SK-N-SH treated with all-trans-retinoic acid at 6 μM for 48 hours (cell line): ENCODE data around the gene ANKFN1.

Experiments
- ATAC-seq: fragments of 200-7000 bp; cut with Tn5 transposase; 3 replicates; pipeline ENCODE4 v1.9.1; 2020; ENCODE audit warnings: mild to moderate bottlenecking, moderate library complexity
- ARNTL ChIP-seq: fragments of 450-650 bp; formaldehyde crosslinking; IDR thresholded peaks from 2 replicates; pipeline ENCODE4 v1.5.0; 2020; ENCODE audit warnings: low read depth, mild to moderate bottlenecking, moderate library complexity, borderline replicate concordance
- BACH2 ChIP-seq: fragments of 250-450 bp; sonication (Bioruptor Pico); IDR thresholded peaks from 2 replicates; pipeline ENCODE4 v1.9.0; 2021; ENCODE audit warnings: mild to moderate bottlenecking, borderline replicate concordance
- ESRRG ChIP-seq: fragments of 250-450 bp; sonication (Bioruptor Pico); IDR thresholded peaks from 2 replicates; pipeline ENCODE4 v1.6.1; 2021; ENCODE audit warnings: mild to moderate bottlenecking
- GLIS3 ChIP-seq: fragments of 250-450 bp; sonication (Bioruptor Pico); IDR thresholded peaks from 2 replicates; pipeline ENCODE4 v1.5.0; 2020; ENCODE audit warnings: mild to moderate bottlenecking, moderate library complexity
- OSR1 ChIP-seq: fragments of 250-450 bp; sonication (Bioruptor Pico); IDR thresholded peaks from 2 replicates; pipeline ENCODE4 v1.8.0; 2022; ENCODE audit warnings: moderate library complexity, mild to moderate bottlenecking, inconsistent platforms
- PPARA ChIP-seq: fragments of 250-450 bp; sonication (Bioruptor Pico); IDR thresholded peaks from 2 replicates; pipeline ENCODE4 v1.5.0; 2020; ENCODE audit warnings: mild to moderate bottlenecking, borderline replicate concordance
- RARB ChIP-seq: fragments of 250-450 bp; sonication (Bioruptor Pico); IDR thresholded peaks from 2 replicates; pipeline ENCODE4 v1.8.0; 2021; ENCODE audit warnings: mild to moderate bottlenecking, moderate library complexity
- SNAI2 ChIP-seq: fragments of 250-450 bp; sonication (Bioruptor Pico); IDR thresholded peaks from 2 replicates; pipeline ENCODE4 v1.5.0; 2020; ENCODE audit warnings: mild to moderate bottlenecking, moderate library complexity
- TCF4 ChIP-seq: fragments of 250-450 bp; sonication (Bioruptor Pico); IDR thresholded peaks from 2 replicates; pipeline ENCODE4 v1.8.0; 2021; ENCODE audit warnings: mild to moderate bottlenecking, moderate library complexity, borderline replicate concordance
- TOX ChIP-seq: fragments of 250-450 bp; sonication (Bioruptor Pico); IDR thresholded peaks from 2 replicates; pipeline ENCODE4 v1.8.0; 2021; ENCODE audit warnings: mild to moderate bottlenecking, moderate library complexity, borderline replicate concordance
- ZC3H10 ChIP-seq: fragments of 250-450 bp; sonication (Bioruptor Pico); IDR thresholded peaks from 2 replicates; pipeline ENCODE4 v1.5.1; 2021; ENCODE audit warnings: mild to moderate bottlenecking, moderate library complexity
- ZFP3 ChIP-seq: fragments of 250-450 bp; sonication (Bioruptor Pico); IDR thresholded peaks from 2 replicates; pipeline ENCODE4 v1.5.0; 2020; ENCODE audit warnings: mild to moderate bottlenecking, moderate library complexity
- ZNF565 ChIP-seq: fragments of 450-650 bp; formaldehyde crosslinking; conservative IDR thresholded peaks from 2 replicates; pipeline ENCODE4 v1.5.0; 2020; ENCODE audit warnings: low read depth, mild to moderate bottlenecking, moderate library complexity
- ZNF70 ChIP-seq: fragments of 450-650 bp; formaldehyde crosslinking; IDR thresholded peaks from 2 replicates; pipeline ENCODE4 v1.5.0; 2020; ENCODE audit warnings: mild to moderate bottlenecking, moderate library complexity
- TF ChIP-seq, protein P1 (sequence below): fragments of 250-450 bp; sonication (Bioruptor Pico); IDR thresholded peaks from 2 replicates; pipeline ENCODE4 v1.8.0; 2021; ENCODE audit warnings: low read depth, mild to moderate bottlenecking, moderate library complexity, borderline replicate concordance
- TF ChIP-seq, protein P2 (sequence below): fragments of 250-450 bp; sonication (Bioruptor Pico); IDR thresholded peaks from 2 replicates; pipeline ENCODE4 v1.5.0; 2020; ENCODE audit warnings: mild to moderate bottlenecking, moderate library complexity
- TF ChIP-seq, protein P3 (sequence below): fragments of 250-450 bp; sonication (Bioruptor Pico); IDR thresholded peaks from 2 replicates; pipeline ENCODE4 v1.5.1; 2020; ENCODE audit warnings: low read depth, mild to moderate bottlenecking, moderate library complexity
- TF ChIP-seq, protein P4 (sequence below): fragments of 250-450 bp; sonication (Bioruptor Pico); IDR thresholded peaks from 2 replicates; pipeline ENCODE4 v1.5.1; 2021; ENCODE audit warnings: mild to moderate bottlenecking, moderate library complexity
- TF ChIP-seq, protein P5 (sequence below): fragments of 250-450 bp; sonication (Bioruptor Pico); IDR thresholded peaks from 2 replicates; pipeline ENCODE4 v1.8.0; 2020; ENCODE audit warnings: mild to moderate bottlenecking, moderate library complexity, borderline replicate concordance

The ANKFN1 gene

GRCh38 chr17:56373981-56374833, 220.9 kb downstream of the ANKFN1 start:
- ATAC-seq = peak; percentile 43; the same call in 2 of the 3 replicates
- TF ChIP-seq TCF4 (CRISPR knock-in tag) (no peak), ESRRG (no peak), TOX (CRISPR knock-in tag) (no peak), ARNTL (CRISPR knock-in tag) (no peak), SNAI2 (CRISPR knock-in tag) (no peak), ZC3H10 (CRISPR knock-in tag) (no peak), ZNF70 (CRISPR knock-in tag) (no peak)
- TF ChIP-seq, protein P1, sequence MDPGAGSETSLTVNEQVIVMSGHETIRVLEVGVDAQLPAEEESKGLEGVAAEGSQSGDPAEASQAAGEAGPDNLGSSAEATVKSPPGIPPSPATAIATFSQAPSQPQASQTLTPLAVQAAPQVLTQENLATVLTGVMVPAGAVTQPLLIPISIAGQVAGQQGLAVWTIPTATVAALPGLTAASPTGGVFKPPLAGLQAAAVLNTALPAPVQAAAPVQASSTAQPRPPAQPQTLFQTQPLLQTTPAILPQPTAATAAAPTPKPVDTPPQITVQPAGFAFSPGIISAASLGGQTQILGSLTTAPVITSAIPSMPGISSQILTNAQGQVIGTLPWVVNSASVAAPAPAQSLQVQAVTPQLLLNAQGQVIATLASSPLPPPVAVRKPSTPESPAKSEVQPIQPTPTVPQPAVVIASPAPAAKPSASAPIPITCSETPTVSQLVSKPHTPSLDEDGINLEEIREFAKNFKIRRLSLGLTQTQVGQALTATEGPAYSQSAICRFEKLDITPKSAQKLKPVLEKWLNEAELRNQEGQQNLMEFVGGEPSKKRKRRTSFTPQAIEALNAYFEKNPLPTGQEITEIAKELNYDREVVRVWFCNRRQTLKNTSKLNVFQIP (CRISPR knock-in tag) = no peak
- TF ChIP-seq, protein P2, sequence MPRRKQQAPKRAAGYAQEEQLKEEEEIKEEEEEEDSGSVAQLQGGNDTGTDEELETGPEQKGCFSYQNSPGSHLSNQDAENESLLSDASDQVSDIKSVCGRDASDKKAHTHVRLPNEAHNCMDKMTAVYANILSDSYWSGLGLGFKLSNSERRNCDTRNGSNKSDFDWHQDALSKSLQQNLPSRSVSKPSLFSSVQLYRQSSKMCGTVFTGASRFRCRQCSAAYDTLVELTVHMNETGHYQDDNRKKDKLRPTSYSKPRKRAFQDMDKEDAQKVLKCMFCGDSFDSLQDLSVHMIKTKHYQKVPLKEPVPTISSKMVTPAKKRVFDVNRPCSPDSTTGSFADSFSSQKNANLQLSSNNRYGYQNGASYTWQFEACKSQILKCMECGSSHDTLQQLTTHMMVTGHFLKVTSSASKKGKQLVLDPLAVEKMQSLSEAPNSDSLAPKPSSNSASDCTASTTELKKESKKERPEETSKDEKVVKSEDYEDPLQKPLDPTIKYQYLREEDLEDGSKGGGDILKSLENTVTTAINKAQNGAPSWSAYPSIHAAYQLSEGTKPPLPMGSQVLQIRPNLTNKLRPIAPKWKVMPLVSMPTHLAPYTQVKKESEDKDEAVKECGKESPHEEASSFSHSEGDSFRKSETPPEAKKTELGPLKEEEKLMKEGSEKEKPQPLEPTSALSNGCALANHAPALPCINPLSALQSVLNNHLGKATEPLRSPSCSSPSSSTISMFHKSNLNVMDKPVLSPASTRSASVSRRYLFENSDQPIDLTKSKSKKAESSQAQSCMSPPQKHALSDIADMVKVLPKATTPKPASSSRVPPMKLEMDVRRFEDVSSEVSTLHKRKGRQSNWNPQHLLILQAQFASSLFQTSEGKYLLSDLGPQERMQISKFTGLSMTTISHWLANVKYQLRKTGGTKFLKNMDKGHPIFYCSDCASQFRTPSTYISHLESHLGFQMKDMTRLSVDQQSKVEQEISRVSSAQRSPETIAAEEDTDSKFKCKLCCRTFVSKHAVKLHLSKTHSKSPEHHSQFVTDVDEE (CRISPR knock-in tag) = no peak

DNA sequence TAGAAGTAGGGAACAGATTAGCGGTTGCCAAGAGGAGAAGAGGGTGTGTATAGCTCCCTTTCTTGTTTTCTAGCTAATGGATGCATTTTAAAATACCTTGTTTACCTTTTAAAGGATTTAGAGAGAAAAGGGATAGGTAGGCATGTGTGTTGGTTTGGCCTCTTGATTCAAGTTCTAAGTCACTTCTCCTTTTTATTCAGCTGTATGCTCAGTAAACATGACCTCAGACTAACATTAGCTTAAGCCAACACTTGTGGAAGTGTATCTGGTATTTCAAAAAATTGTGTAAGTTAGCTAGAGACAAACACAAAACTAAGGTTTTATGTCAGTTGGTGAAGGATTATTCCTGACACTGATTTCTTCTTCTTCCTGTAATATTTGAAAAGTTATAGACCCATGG, 236.1 kb downstream of the ANKFN1 start:
- TF ChIP-seq SNAI2 (CRISPR knock-in tag) = no peak
- no peak for TF ChIP-seq ZC3H10 (CRISPR knock-in tag)
- TF ChIP-seq, protein P3, sequence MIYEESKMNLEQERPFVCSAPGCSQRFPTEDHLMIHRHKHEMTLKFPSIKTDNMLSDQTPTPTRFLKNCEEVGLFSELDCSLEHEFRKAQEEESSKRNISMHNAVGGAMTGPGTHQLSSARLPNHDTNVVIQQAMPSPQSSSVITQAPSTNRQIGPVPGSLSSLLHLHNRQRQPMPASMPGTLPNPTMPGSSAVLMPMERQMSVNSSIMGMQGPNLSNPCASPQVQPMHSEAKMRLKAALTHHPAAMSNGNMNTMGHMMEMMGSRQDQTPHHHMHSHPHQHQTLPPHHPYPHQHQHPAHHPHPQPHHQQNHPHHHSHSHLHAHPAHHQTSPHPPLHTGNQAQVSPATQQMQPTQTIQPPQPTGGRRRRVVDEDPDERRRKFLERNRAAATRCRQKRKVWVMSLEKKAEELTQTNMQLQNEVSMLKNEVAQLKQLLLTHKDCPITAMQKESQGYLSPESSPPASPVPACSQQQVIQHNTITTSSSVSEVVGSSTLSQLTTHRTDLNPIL = no peak
- no peak for TF ChIP-seq GLIS3
- no peak for TF ChIP-seq ZNF565 (CRISPR knock-in tag)
- TF ChIP-seq TOX (CRISPR knock-in tag) = no peak
- TF ChIP-seq ZFP3 (CRISPR knock-in tag) = no peak
- no peak for TF ChIP-seq PPARA (CRISPR knock-in tag)
- TF ChIP-seq RARB (CRISPR knock-in tag) = no peak
- TF ChIP-seq, protein P2 (CRISPR knock-in tag) = no peak
- TF ChIP-seq OSR1 (CRISPR knock-in tag) = no peak
- TF ChIP-seq, protein P4, sequence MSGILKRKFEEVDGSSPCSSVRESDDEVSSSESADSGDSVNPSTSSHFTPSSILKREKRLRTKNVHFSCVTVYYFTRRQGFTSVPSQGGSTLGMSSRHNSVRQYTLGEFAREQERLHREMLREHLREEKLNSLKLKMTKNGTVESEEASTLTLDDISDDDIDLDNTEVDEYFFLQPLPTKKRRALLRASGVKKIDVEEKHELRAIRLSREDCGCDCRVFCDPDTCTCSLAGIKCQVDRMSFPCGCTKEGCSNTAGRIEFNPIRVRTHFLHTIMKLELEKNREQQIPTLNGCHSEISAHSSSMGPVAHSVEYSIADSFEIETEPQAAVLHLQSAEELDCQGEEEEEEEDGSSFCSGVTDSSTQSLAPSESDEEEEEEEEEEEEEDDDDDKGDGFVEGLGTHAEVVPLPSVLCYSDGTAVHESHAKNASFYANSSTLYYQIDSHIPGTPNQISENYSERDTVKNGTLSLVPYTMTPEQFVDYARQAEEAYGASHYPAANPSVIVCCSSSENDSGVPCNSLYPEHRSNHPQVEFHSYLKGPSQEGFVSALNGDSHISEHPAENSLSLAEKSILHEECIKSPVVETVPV (CRISPR knock-in tag) = no peak
- TF ChIP-seq, protein P5, sequence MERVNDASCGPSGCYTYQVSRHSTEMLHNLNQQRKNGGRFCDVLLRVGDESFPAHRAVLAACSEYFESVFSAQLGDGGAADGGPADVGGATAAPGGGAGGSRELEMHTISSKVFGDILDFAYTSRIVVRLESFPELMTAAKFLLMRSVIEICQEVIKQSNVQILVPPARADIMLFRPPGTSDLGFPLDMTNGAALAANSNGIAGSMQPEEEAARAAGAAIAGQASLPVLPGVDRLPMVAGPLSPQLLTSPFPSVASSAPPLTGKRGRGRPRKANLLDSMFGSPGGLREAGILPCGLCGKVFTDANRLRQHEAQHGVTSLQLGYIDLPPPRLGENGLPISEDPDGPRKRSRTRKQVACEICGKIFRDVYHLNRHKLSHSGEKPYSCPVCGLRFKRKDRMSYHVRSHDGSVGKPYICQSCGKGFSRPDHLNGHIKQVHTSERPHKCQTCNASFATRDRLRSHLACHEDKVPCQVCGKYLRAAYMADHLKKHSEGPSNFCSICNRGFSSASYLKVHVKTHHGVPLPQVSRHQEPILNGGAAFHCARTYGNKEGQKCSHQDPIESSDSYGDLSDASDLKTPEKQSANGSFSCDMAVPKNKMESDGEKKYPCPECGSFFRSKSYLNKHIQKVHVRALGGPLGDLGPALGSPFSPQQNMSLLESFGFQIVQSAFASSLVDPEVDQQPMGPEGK (CRISPR knock-in tag) = no peak
- no peak for TF ChIP-seq ZNF70 (CRISPR knock-in tag)
- no peak for TF ChIP-seq TCF4 (CRISPR knock-in tag)
- TF ChIP-seq BACH2 = no peak
- TF ChIP-seq, all 23 proteins: peak for 0
- ATAC-seq = no peak
